GM23338 (cell line): Measurements from ENCODE around the gene VSIG10L. TPM values are rescaled to one million over a fixed set of nuclear protein-coding genes. Genes with fewer than 3 reads are reported as not detected.

Experiments
- ATAC-seq: fragments of 200-7000 bp; cut with Tn5 transposase; 3 replicates; pipeline ENCODE4 v1.9.1; 2020
- DNase-seq: peaks from one replicate; pipeline ENCODE4 v3.0.0-alpha.2; 2015; ENCODE audit warnings: low spot score
- H2AFZ ChIP-seq: fragments of 200-600 bp; sonication (generic); 2 replicates; pipeline ENCODE4 v1.8.0; 2016; ENCODE audit warnings: antibody characterized with exemption, mild to moderate bottlenecking, moderate library complexity
- H3F3A ChIP-seq: fragments of 200-600 bp; sonication (generic); replicated peaks from 2 replicates; pipeline ENCODE4 v1.8.0; 2017; ENCODE audit warnings: antibody characterized with exemption, mixed run types, low read depth
- H3K27ac ChIP-seq: fragments of 200-600 bp; sonication (generic); 2 replicates; pipeline ENCODE4 v1.6.1; 2016; ENCODE audit warnings: low read depth
- H3K27me3 ChIP-seq: fragments of 200-600 bp; sonication (generic); 2 replicates; pipeline ENCODE4 v1.8.0; 2016; ENCODE audit warnings: mild to moderate bottlenecking, mixed run types, moderate library complexity; ENCODE audit not compliant: insufficient read depth
- H3K36me3 ChIP-seq: fragments of 200-600 bp; sonication (generic); 2 replicates; pipeline ENCODE4 v1.8.0; 2016; ENCODE audit warnings: mild to moderate bottlenecking; ENCODE audit not compliant: insufficient read depth
- H3K4me1 ChIP-seq: fragments of 200-600 bp; sonication (generic); 2 replicates; pipeline ENCODE4 v1.8.0; 2016; ENCODE audit warnings: mild to moderate bottlenecking, moderate library complexity; ENCODE audit not compliant: insufficient read depth
- H3K4me2 ChIP-seq: fragments of 200-600 bp; sonication (generic); 2 replicates; pipeline ENCODE4 v1.7.1; 2017; ENCODE audit warnings: mixed run types
- H3K4me3 ChIP-seq: fragments of 200-600 bp; sonication (generic); 2 replicates; pipeline ENCODE4 v1.6.1; 2016; ENCODE audit warnings: mixed run types
- H3K79me2 ChIP-seq: fragments of 200-600 bp; sonication (generic); replicated peaks from 2 replicates; pipeline ENCODE4 v1.8.0; 2017; ENCODE audit warnings: mild to moderate bottlenecking; ENCODE audit not compliant: insufficient read depth
- H3K9me2 ChIP-seq: fragments of 200-600 bp; sonication (generic); 2 replicates; pipeline ENCODE4 v1.8.0; 2017; ENCODE audit not compliant: insufficient read depth
- H4K20me1 ChIP-seq: fragments of 200-600 bp; sonication (generic); replicated peaks from 2 replicates; pipeline ENCODE4 v1.8.0; 2017; ENCODE audit warnings: mild to moderate bottlenecking; ENCODE audit not compliant: insufficient read depth
- H3K27ac Mint-ChIP-seq: 2 replicates; pipeline ENCODE4 v1.8.0; 2020; ENCODE audit warnings: inconsistent platforms, mild to moderate bottlenecking, moderate library complexity, mixed read lengths
- H3K27me3 Mint-ChIP-seq: 3 replicates; pipeline ENCODE4 v1.8.0; 2022; ENCODE audit warnings: low read depth, mild to moderate bottlenecking, moderate library complexity, mixed read lengths, inconsistent platforms; ENCODE audit not compliant: insufficient read depth, poor library complexity
- H3K36me3 Mint-ChIP-seq: 3 replicates; pipeline ENCODE4 v1.8.0; 2021; ENCODE audit warnings: low read depth, mild to moderate bottlenecking, inconsistent platforms, moderate library complexity, mixed read lengths
- H3K4me1 Mint-ChIP-seq: 3 replicates; pipeline ENCODE4 v1.8.0; 2020; ENCODE audit warnings: mild to moderate bottlenecking, inconsistent platforms, mixed read lengths
- H3K4me3 Mint-ChIP-seq: 3 replicates; pipeline ENCODE4 v1.8.0; 2021; ENCODE audit warnings: moderate library complexity, mild to moderate bottlenecking, inconsistent platforms, mixed read lengths
- H3K9me3 Mint-ChIP-seq: 3 replicates; pipeline ENCODE4 v1.8.0; 2020; ENCODE audit warnings: moderate library complexity, mild to moderate bottlenecking, inconsistent platforms, mixed read lengths
- CREB1 ChIP-seq: fragments of 250-450 bp; sonication (Bioruptor Pico); IDR thresholded peaks from 2 replicates; pipeline ENCODE4 v1.5.0; 2020; ENCODE audit warnings: low read depth, mild to moderate bottlenecking, moderate library complexity
- CTCF ChIP-seq, 2 experiments: fragments of 200-600 bp in 1 of 2; sonication (generic) in 1 of 2; conservative IDR thresholded peaks; 2 replicates each; pipeline versions ENCODE4 v1.5.1 to v1.6.1; 2016 to 2017; ENCODE audit warnings: antibody characterized with exemption in 2 of 2, low read depth in 2 of 2, mild to moderate bottlenecking in 2 of 2, moderate library complexity in 1 of 2
- ETS1 ChIP-seq: IDR thresholded peaks from 2 replicates; pipeline ENCODE4 v1.6.1; 2016; ENCODE audit warnings: antibody characterized with exemption
- EZH2 ChIP-seq: fragments of 200-600 bp; sonication (generic); IDR thresholded peaks from one replicate; pipeline ENCODE4 v1.8.0; 2017; ENCODE audit warnings: antibody characterized with exemption, mild to moderate bottlenecking, low read depth; ENCODE audit not compliant: unreplicated experiment
- EZH2phosphoT487 ChIP-seq: fragments of 200-600 bp; sonication (generic); IDR thresholded peaks from one replicate; pipeline ENCODE4 v1.8.1; 2018; ENCODE audit warnings: antibody characterized with exemption; ENCODE audit not compliant: unreplicated experiment
- JUNB ChIP-seq: IDR thresholded peaks from one replicate; pipeline ENCODE4 v1.6.1; 2016; ENCODE audit warnings: antibody characterized with exemption; ENCODE audit not compliant: unreplicated experiment
- POLR2AphosphoS5 ChIP-seq: IDR thresholded peaks from 2 replicates; pipeline ENCODE4 v1.6.1; 2016; ENCODE audit warnings: antibody characterized with exemption, low read depth
- REST ChIP-seq: IDR thresholded peaks from one replicate; pipeline ENCODE4 v1.6.1; 2018; ENCODE audit warnings: antibody characterized with exemption; ENCODE audit not compliant: unreplicated experiment
- STAT1 ChIP-seq: IDR thresholded peaks from one replicate; pipeline ENCODE4 v1.6.1; 2016; ENCODE audit warnings: antibody characterized with exemption; ENCODE audit not compliant: unreplicated experiment
- ZNF462 ChIP-seq: fragments of 250-450 bp; sonication (Bioruptor Pico); IDR thresholded peaks from 2 replicates; pipeline ENCODE4 v1.5.0; 2020; ENCODE audit warnings: mild to moderate bottlenecking, moderate library complexity
- polyA plus RNA-seq: library from polyadenylated mRNA; unstranded; fragments of >200 nt; fragmentation: Nextera tagmentation; extraction: Ambion mirVana; gene quantifications from 2 replicates; pipeline ENCODE4 v1.2.1, GENCODE V29; 2016
- total RNA-seq: library from RNA; depleted of rRNA; stranded (reverse); fragments of >200 nt; shearing (Covaris generic); gene quantifications from 2 replicates; pipeline ENCODE4 v1.2.3, GENCODE V29; 2014

VSIG10L gene
- total and polyA plus RNA-seq, 2 experiments from 2014 or later: 9.6 to 10.4 TPM

DNA sequence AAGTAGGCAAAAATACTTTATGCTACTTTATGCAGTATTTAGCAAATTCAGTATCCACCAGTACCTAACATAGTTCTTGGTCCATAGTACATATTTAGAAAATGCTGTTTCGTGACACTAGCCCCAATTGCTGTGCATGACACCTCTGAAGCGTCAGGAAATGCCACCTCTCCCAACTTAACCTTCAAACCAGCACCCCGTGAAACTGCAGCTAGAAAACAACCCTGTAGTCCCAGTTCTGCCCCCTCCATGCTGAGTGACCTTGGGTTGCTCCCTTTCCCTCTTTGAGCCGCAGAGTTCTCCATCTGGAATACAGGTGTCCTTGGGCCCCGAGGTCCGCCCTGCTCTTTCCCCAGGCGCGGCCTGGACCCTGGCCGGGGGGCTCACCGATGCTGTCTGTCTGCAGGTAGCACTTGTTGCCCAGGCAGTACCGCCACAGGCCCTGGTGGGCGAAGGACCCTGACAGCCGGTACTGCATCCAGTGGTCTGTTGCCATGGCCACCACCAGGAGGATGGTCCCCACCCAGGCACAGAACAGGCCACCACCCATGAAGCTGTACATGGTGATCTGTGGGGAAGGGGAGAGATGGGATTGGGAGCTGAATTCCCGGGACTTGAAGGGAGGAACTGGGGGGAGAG, 45.1 kb upstream of the VSIG10L start (continued):
- TF ChIP-seq REST (no peak), ETS1 (no peak), POLR2AphosphoS5 (no peak), EZH2 (no peak), STAT1 (no peak), CTCF (conservative IDR thresholded peaks at IDR 0.05; ENCODE audit: low read depth in 2 of 2) (no peak), EZH2phosphoT487 (no peak), JUNB (no peak)

DNA sequence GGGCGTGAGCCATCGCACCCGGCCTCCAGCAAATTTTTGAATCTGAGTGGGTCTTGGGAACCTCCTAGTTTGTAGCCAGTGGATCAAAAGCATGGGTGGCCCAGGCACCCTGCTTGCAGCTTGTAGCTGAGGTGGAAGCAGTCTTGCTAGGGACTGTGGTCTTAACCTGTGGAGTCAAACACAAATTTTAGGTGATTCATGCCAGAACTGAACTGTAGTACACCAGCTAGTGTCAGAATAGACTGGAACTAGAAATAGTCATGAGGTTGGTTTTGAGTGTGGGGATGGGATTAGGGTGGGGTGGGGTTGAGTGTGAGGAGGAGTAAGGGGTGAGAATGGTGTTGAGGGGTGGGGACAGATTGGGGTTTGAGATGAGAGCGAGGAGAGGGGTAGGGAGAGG, 40.1 kb upstream of the VSIG10L start:
- H3K27ac Mint-ChIP-seq: no peak overlapping the region
- H3K36me3 Mint-ChIP-seq: peaks cover 12% of the 10 kb centered on the region; the same call in 2 of the 3 replicates
- no peak overlapping the region for H3K4me2 ChIP-seq
- DNase-seq (no peak), ATAC-seq (no peak)
- no peaks in the 10 kb centered on the region for H3F3A ChIP-seq
- H3K79me2 ChIP-seq: no peaks in the 10 kb centered on the region
- H3K36me3 ChIP-seq: peaks cover 5% of the 10 kb centered on the region; the same call in 1 of the 2 replicates
- H3K27me3 ChIP-seq: no peaks in the 10 kb centered on the region
- no peaks in the 10 kb centered on the region for H4K20me1 ChIP-seq
- H3K27ac ChIP-seq: no peak overlapping the region
- H3K4me1 ChIP-seq: no peaks in the 10 kb centered on the region
- no peak overlapping the region for H3K4me3 Mint-ChIP-seq
- peaks cover 28% of the 10 kb centered on the region for H3K9me3 Mint-ChIP-seq
- H3K4me1 Mint-ChIP-seq: no peaks in the 10 kb centered on the region
- no peak overlapping the region for H3K4me3 ChIP-seq
- no peaks in the 10 kb centered on the region for H3K9me2 ChIP-seq
- H3K27me3 Mint-ChIP-seq: peaks cover 3% of the 10 kb centered on the region
- no peak overlapping the region for H2AFZ ChIP-seq
- TF ChIP-seq ZNF462 (CRISPR knock-in tag): no peak
- TF ChIP-seq CREB1 (CRISPR knock-in tag): no peak
- no peak for TF ChIP-seq EZH2phosphoT487
- TF ChIP-seq ETS1: no peak
- no peak for TF ChIP-seq EZH2
